Measurements from ENCODE around the gene MED12.

MED12 gene

DNA sequence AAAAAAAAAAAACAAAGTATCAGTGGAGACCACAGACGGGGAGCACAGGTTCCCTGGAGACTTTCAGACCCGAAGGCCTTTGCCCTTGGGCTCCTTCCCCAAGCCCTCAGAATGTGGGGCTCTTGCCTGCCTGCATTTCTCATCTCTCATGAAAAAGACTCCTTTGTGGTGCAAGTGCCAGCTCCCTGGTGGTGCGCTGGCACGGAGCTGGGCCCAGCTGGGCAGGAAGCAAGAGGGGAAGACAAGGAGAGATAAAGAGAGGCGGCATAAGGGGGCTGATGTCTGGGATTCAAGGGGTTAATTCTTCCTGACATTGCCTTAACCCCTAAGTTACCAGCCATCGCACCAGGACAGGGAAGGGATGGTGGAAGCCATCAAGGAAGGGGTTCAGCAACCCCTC is 48.1 kb downstream of the MED12 start:
- H3K27ac ChIP-seq: no peak overlapping the region
- no peak for DNase-seq (ENCODE audit: low spot score)
- TF ChIP-seq, protein P1, sequence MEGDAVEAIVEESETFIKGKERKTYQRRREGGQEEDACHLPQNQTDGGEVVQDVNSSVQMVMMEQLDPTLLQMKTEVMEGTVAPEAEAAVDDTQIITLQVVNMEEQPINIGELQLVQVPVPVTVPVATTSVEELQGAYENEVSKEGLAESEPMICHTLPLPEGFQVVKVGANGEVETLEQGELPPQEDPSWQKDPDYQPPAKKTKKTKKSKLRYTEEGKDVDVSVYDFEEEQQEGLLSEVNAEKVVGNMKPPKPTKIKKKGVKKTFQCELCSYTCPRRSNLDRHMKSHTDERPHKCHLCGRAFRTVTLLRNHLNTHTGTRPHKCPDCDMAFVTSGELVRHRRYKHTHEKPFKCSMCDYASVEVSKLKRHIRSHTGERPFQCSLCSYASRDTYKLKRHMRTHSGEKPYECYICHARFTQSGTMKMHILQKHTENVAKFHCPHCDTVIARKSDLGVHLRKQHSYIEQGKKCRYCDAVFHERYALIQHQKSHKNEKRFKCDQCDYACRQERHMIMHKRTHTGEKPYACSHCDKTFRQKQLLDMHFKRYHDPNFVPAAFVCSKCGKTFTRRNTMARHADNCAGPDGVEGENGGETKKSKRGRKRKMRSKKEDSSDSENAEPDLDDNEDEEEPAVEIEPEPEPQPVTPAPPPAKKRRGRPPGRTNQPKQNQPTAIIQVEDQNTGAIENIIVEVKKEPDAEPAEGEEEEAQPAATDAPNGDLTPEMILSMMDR (conservative IDR thresholded peaks at IDR 0.05; ENCODE audit: low read depth): no peak
- CTCF ChIA-PET: no interaction called here
- POLR2A ChIA-PET (ENCODE audit: low non-redundant PET): no interaction called here

DNA sequence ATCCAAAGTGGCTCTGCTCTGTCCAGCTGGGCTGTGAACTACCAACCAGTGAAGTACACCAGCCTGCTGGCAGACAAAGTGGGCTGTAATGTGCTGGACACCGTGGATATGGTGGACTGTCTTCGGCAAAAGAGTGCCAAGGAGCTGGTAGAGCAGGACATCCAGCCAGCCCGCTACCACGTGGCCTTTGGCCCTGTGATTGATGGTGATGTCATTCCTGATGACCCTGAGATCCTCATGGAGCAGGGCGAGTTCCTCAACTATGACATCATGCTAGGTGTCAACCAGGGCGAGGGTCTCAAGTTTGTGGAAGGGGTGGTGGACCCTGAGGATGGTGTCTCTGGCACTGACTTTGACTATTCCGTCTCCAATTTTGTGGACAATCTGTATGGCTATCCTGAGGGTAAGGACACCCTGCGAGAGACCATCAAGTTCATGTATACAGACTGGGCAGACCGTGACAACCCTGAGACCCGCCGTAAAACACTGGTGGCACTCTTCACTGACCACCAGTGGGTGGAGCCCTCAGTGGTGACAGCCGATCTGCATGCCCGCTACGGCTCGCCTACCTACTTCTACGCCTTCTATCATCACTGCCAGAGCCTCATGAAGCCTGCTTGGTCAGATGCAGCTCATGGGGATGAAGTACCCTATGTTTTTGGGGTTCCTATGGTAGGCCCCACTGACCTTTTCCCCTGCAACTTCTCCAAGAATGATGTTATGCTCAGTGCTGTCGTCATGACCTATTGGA is 48.8 kb downstream of the MED12 start:
- TF ChIP-seq, protein P1 (conservative IDR thresholded peaks at IDR 0.05; ENCODE audit: low read depth): no peak
- CTCF ChIA-PET: no interaction called here
- no peak overlapping the region for H3K27ac ChIP-seq

GRCh38 chrX:71168134-71168533 is 49.7 kb downstream of the MED12 start:
- no peak overlapping the region for H3K27ac ChIP-seq
- CTCF ChIA-PET: no interaction called here
- POLR2A ChIA-PET (ENCODE audit: low non-redundant PET): no interaction called here
- DNase-seq (ENCODE audit: low spot score): no peak
- TF ChIP-seq, protein P1 (conservative IDR thresholded peaks at IDR 0.05; ENCODE audit: low read depth): no peak

More for the DNA sequence above, 48.8 kb downstream of the MED12 start:
- no peak for DNase-seq (ENCODE audit: low spot score)
- POLR2A ChIA-PET (ENCODE audit: low non-redundant PET): no interaction called here

DNA sequence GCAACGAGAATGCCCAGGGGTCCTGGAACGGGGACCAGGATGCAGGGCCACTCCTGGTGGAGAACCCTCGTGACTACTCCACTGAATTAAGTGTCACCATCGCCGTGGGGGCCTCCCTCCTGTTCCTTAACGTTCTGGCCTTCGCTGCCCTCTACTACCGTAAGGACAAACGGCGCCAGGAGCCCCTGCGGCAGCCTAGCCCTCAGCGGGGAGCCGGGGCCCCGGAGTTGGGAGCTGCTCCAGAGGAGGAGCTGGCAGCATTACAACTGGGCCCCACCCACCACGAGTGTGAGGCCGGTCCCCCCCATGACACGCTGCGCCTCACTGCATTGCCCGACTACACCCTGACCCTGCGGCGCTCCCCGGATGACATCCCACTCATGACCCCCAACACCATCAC is 51.2 kb downstream of the MED12 start:
- ChIA-PET CTCF (no interaction called here), POLR2A (ENCODE audit: low non-redundant PET) (no interaction called here)
- no peak for DNase-seq (ENCODE audit: low spot score)
- TF ChIP-seq, protein P1 (conservative IDR thresholded peaks at IDR 0.05; ENCODE audit: low read depth): no peak
- H3K27ac ChIP-seq: no peak overlapping the region

DNA sequence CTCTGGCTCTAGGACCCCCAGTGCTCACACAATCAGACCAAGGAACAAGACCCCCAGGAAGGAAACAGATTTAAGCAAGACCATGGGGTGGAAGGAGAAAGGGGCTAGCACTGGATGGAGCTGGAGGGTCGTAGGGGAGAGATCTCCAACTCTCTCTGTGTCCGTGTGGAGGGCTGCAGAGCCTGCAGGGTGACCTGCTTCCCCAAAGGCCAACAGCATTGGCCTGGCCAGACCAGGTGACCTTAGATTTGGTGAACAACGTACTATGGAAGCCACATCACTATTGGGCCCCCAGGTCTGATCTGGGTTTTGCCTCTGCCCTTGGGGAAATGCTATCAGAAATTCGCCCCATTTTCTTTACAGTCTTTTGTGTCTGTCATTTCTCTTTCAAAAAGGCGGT is 52.3 kb downstream of the MED12 start:
- TF ChIP-seq, protein P1 (conservative IDR thresholded peaks at IDR 0.05; ENCODE audit: low read depth): no peak
- CTCF ChIA-PET: no interaction called here
- POLR2A ChIA-PET (ENCODE audit: low non-redundant PET): no interaction called here
- DNase-seq (ENCODE audit: low spot score): no peak
- no peak overlapping the region for H3K27ac ChIP-seq

DNA sequence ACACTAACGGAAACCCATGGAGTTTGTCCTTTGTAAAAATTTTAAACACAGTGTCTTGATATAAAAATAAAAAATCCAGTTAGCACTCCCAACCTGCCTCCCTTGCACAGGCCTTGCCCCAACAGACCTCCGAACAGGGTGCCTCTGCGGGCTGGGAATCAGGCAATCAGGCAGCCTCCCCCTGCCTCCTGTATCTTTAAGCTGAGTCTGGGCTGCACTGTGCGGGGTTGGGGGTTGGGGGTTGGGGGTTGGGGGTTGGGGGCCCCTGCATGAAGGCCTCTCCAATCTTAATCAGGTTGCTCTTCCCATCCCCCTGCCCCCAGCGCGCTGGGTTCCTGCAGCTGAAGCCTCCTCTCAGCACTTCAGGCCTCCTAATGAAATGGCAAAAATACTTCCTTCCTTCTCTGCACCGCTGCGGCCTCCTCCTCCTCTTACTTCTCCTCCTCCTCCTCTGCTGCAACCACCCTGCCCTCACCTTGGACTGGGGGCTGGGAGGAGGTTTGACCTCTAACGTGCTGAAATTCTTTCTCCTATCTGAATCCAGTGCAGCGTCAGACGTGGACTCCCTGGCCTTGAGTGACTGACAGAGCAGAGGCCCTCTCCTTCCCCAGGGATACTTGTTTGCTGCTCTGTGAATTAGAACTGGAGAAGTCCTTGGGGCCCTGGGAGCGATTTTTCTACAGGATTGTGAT is 52.9 kb downstream of the MED12 start:
- ChIA-PET POLR2A (ENCODE audit: low non-redundant PET) (no interaction called here), CTCF (no interaction called here)
- no peak for DNase-seq (ENCODE audit: low spot score)
- TF ChIP-seq, protein P1 (conservative IDR thresholded peaks at IDR 0.05; ENCODE audit: low read depth): no peak
- H3K27ac ChIP-seq: no peak overlapping the region

All from RWPE1 (cell line).